Breast epithelium (tissue), 3 donors: Measurements from ENCODE around the gene SERPINA4.

Experiments used
- CTCF ChIP-seq, 3 donors: fragments of 450-650 bp; IDR thresholded peaks; one replicate each; pipeline ENCODE4 v1.5.1; 2016 to 2017; ENCODE audit warnings: antibody characterized with exemption in 3 of 3, mild to moderate bottlenecking in 3 of 3, moderate library complexity in 3 of 3
- POLR2A ChIP-seq: fragments of 450-650 bp; IDR thresholded peaks from one replicate; pipeline ENCODE4 v1.6.1; 2016; ENCODE audit warnings: antibody characterized with exemption, mild to moderate bottlenecking, moderate library complexity

GRCh38 chr14:94583557-94583956 is 22.3 kb downstream of the SERPINA4 start:
- TF ChIP-seq CTCF (IDR thresholded peaks at IDR 0.05) (no peak), POLR2A (no peak)
